Measurements from ENCODE around the gene GIN1. TPM values are rescaled to one million over a fixed set of nuclear protein-coding genes. Genes with fewer than 3 reads are reported as not detected.

The GIN1 gene
- total and polyA plus RNA-seq, 9 of the 15 experiments (the other 6 are each of a cell fraction or from before 2014, with no cell fraction given): 2.4 to 9.8 (median 7.8) TPM

DNA sequence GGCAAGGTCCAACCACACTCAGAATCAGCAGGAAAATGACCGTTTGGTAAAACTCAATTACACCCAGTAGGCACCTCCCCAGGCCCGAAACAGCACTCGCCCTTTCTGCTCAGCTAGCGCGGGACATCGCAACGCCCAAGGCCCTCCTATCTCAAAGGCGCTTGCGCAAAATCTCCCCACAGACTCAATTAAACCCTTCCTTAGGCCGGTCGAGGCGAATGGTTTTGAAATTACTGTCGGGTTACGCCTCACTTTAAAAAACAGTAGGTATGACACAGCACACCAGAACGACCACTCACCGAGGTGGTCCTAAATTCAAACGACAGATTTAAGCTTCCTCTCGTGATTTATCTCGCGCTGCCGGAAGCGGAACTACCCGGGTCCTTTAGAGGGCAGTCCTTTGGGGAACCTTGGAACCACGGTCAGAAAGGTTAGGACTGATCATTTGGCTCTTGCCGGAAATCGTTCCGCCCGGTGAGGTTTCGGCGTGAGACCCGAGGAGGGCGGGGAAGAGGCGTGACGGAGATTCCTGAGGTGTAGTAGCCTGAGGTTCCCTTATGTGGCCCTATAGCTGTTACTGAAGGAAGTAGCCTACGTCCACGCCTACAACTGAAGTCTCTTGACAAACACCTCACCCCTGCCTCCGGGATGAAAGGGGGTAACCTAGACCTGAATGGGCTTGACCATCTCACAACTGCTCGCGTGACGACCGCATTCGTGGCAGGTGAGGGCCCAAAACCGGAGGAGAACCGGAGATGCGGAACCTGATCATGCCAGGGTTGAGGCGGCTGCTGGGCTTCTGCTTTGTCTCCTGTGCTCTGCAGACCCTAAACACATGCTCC, at the start of gene GIN1, which contains the start of gene PPIP5K2 (continued):
- peak; percentile 34; the same call in 1 of the 2 replicates for TF ChIP-seq ZBTB49 (CRISPR knock-in tag; IDR thresholded peaks at IDR 0.05; ENCODE audit: borderline replicate concordance)
- peak; percentile 51; the same call in 1 of the 2 replicates for TF ChIP-seq BRD4 (IDR thresholded peaks at IDR 0.05)
- no peak for TF ChIP-seq SMARCE1 (IDR thresholded peaks at IDR 0.05)
- TF ChIP-seq HMGN3 (IDR thresholded peaks at IDR 0.05; ENCODE audit: borderline replicate concordance, extremely low read depth, insufficient read length, low read depth, low read length): no peak
- 0 out of 2 replicates have a peak, but pooled peaks have one; percentile 65 for TF ChIP-seq PTBP1 (IDR thresholded peaks at IDR 0.05; ENCODE audit: low read depth, low read length)
- peak in 1 of 2 experiments; percentile 99; a peak in 2 of 4 replicates for TF ChIP-seq BCLAF1 (IDR thresholded peaks at IDR 0.05; ENCODE audit: borderline replicate concordance in 1 of 2, control insufficient read depth in 1 of 2, low read depth in 2 of 2, low read length in 1 of 2)
- TF ChIP-seq ZNF282 (CRISPR knock-in tag; IDR thresholded peaks at IDR 0.05): no peak
- peak; percentile 55 to 56; a peak in 3 of 4 replicates for TF ChIP-seq SIX5 (IDR thresholded peaks at IDR 0.05; ENCODE audit: borderline replicate concordance in 1 of 2, insufficient read depth in 1 of 2, low read depth in 1 of 2, low read length in 2 of 2)
- TF ChIP-seq SRSF1 (IDR thresholded peaks at IDR 0.05; ENCODE audit: low read depth, low read length): no peak
- no peak for TF ChIP-seq ZNF224 (CRISPR knock-in tag; IDR thresholded peaks at IDR 0.05)
- no peak; the same call in none of the 2 replicates for TF ChIP-seq LEF1 (IDR thresholded peaks at IDR 0.05)
- TF ChIP-seq MCM5 (IDR thresholded peaks at IDR 0.05; ENCODE audit: low read depth): no peak
- no peak for TF ChIP-seq SRSF3 (IDR thresholded peaks at IDR 0.05; ENCODE audit: insufficient read depth, low read length)
- TF ChIP-seq ZNF77 (CRISPR knock-in tag; IDR thresholded peaks at IDR 0.05): no peak
- peak; percentile 80 for TF ChIP-seq NEUROD1 (IDR thresholded peaks at IDR 0.05; ENCODE audit: borderline replicate concordance, low read depth, low read length, partially characterized antibody)
- TF ChIP-seq RFX7 (CRISPR knock-in tag; IDR thresholded peaks at IDR 0.05): no peak
- TF ChIP-seq, protein P1, sequence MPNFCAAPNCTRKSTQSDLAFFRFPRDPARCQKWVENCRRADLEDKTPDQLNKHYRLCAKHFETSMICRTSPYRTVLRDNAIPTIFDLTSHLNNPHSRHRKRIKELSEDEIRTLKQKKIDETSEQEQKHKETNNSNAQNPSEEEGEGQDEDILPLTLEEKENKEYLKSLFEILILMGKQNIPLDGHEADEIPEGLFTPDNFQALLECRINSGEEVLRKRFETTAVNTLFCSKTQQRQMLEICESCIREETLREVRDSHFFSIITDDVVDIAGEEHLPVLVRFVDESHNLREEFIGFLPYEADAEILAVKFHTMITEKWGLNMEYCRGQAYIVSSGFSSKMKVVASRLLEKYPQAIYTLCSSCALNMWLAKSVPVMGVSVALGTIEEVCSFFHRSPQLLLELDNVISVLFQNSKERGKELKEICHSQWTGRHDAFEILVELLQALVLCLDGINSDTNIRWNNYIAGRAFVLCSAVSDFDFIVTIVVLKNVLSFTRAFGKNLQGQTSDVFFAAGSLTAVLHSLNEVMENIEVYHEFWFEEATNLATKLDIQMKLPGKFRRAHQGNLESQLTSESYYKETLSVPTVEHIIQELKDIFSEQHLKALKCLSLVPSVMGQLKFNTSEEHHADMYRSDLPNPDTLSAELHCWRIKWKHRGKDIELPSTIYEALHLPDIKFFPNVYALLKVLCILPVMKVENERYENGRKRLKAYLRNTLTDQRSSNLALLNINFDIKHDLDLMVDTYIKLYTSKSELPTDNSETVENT (CRISPR knock-in tag; IDR thresholded peaks at IDR 0.05): peak; percentile 69; the same call in 1 of the 2 replicates
- TF ChIP-seq ZNF124 (CRISPR knock-in tag; IDR thresholded peaks at IDR 0.05): no peak
- no peak for TF ChIP-seq HMG20A (CRISPR knock-in tag; conservative IDR thresholded peaks at IDR 0.05)
- TF ChIP-seq IRF2 (CRISPR knock-in tag; IDR thresholded peaks at IDR 0.05): no peak
